Midbrain (tissue), 1 donor: ENCODE results near the gene APAF1.
A peak's percentile ranks its signal among the peaks of the same experiment; 100 is the strongest.

Source experiments
- DNase-seq: peaks from one replicate; lab custom pipeline; 2025; lab: John Stamatoyannopoulos, UW

Gene APAF1

DNA sequence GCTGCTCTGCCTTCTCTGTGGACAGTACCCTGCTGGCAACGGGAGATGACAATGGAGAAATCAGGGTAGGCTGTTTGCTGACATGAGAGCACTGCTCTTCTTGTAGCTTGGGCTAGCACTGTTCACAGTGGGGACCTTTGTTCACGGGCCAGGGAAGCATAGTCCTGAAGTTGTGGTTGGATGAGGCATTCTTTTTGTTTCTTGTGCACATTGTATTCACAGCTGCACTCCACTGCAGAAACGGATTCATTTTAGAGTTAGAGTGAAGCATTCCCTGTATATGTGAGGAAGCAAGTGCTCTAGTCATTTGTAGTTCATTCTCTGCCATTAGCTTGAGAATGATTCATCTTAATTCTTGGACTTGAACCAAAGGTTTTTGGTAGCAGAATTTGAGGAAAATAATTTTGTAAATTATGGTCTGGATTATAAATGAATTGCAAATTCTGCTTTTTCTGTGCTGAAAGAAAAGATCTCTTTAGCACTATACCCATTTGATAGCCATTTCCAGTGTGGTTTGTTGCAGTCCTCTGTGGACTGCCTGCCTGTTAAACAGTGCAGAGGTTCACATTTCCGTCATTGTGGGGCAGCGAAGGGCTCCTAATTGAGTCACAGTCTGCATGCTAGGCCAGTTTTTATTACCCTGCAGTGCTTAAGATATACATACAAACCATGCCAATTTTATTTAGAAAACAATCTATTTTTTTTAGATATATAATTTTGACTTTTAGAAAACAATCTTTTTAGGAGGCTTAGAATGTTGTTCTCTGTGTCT lies 80.6 kb downstream of the APAF1 start:
- peak; percentile 82 for DNase-seq

GRCh38 chr12:98727196-98727595 lies 82.1 kb downstream of the APAF1 start:
- DNase-seq, result no peak

DNA sequence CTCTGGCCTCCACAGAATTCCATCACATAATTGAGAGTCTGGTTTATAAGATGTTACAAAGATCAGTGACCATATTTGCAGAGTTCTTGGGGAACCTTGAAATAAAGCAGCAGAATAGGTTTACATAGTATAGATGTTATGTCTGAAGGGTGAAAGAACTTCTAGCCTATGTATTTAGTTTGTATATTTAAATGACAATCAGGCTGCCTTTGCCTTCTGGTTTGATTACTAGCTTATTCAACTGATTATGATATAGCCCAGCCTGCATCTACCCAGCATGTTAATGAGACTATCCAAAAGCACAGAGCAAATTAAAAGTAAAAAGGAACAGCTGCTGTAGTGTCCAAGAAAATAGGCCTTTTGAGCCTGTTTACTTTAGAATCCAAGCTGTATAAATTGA lies 85.3 kb downstream of the APAF1 start:
- DNase-seq, result no peak

- DNase-seq, result no peak
Observed at GRCh38 chr12:98733667-98734350, 88.7 kb downstream of the APAF1 start.

DNA sequence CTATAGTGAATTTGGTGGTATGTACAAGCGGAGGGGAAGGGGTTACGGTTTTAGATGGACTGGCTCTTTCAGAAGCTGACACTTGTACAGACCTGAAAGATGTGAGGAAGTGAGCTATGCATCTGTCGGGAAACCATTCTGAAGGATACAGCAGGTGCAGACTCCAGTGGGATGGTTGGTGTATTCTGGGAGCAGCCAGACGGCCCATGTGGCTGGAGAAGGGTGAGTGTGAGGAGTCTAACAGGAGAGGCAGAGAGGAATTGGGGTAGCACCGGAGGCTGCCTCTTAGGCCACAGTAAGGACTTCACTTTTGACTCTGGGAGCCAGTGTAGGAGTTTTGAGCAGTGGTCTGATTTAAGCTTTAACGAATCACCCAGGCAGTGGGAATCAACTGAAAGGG lies 90.7 kb downstream of the APAF1 start:
- no peak for DNase-seq

GRCh38 chr12:98736352-98737321 lies 91.5 kb downstream of the APAF1 start:
- peak; percentile 17 for DNase-seq

DNA sequence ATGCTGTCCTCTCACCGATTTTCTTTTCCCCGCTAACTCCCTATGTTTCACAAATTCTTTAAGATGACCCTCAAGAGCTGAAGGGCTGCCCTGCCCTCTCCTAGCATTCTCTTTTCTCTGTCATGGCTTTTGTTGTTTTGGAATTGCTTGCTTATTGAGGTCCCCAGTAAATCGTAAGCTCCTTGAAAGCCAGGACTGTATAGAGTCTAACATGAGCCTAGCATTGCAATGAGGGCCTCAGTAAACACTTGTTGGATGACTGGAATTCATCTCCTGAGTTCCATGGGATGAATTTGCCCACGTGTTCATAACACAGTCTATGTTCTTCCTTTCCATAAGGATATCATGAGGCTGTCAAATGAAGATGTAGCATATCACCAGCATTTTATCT lies 92.2 kb downstream of the APAF1 start:
- no peak for DNase-seq

DNA sequence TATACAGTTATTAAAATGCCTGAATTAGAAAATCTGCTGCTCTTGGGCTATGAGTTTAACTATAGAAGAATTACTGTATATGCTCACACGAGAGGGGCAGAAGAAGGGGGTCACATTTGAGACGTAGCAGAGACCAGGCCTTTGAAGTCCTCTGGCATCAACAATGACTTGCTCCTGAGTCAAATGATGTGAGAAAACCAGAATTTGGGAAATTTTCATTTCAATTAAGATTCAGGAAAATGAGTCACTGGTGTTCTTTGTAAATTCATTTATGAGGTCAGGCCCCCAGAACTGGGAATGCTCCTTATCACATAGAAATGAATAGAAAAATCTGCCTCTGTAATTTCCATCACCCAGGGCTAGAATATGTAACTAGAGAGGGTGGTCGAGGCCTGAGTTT lies 92.9 kb downstream of the APAF1 start:
- DNase-seq, result no peak

GRCh38 chr12:98738539-98738938 lies 93.4 kb downstream of the APAF1 start:
- no peak for DNase-seq

DNA sequence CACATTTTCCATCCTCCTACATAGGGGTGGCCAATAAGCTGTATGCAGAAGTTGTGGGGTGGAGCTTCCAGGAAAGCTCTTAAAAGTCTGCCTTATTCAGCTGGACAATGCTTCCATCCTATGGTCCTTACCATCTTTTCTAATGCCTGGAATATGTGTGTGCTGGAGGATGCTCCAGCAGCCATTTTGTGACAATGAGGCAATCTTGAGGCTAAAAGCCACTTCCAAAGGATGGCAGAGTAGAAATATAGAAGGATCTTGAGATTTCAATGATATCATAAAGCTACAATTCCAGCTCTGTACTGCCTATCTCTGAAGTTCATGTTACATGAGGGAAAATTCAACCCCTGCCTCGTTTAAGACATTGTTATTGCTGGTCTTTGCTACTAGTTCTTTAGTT lies 95.7 kb downstream of the APAF1 start:
- no peak for DNase-seq

- no peak for DNase-seq
Observed at GRCh38 chr12:98741196-98741555, 96.1 kb downstream of the APAF1 start.

DNA sequence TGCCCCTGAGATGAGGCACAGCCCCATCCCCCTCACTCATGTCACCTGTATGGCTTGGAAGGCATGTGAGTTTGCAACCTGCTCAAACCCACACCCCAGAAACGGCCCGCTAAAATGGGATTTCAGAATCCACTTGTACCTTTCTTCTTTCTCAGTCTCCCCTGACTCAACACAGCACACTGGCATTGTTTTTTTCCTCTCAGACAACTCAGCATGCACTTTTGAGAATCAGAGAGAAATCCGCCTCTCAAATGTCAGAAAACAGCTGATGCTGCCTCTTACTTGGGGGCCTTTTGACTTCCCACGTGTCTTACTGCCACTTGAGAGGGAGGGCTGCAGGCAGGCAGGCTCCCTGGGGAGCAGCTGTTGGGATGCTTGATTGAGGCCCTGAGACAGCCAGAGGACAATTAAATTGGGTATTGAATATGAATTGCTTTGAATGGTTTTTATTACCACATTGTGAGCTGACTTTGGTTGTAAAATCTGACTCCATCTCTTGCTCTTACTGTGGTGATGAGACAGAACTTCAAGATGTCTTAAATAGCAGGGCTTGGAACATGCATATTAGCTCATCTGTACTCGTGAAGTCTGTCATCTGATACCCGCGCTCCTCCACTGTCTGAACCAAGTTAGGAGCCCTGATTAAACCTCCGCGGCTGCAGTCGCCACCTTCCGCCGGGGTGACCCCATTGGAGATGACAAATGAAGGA lies 96.6 kb downstream of the APAF1 start:
- DNase-seq, result no peak

DNA sequence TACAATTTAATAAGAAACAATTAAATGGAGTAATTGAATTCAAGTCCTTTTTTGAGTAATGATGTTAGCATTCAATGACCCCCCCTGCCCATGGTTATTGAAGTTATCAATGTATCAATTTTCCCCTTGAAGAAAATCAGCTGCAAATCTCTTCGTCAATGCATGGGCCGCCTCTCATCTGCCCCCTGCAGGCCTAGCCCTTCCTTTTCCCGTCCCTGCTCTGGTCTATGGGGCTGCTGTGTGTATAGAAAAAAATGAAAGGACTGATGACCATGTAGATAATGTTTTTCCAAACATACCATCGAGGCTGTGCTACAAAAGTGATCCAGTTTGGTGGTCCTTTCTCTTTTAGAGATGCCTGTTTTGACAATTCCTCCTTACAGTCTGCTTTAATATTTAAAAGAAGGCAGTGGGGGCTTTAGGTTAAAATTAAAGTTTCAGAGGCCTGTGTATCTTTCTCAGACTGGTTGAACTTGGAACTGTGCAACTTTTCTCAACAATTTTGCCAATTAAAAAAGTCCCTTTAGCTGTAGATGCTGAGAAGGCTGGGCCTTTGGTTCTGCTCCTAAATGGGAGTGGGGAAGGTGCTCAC lies 98.4 kb downstream of the APAF1 start:
- peak; percentile 45 for DNase-seq

GRCh38 chr12:98744680-98745079 lies 99.6 kb downstream of the APAF1 start:
- no peak for DNase-seq

GRCh38 chr12:98745578-98746391 lies 100.7 kb downstream of the APAF1 start:
- no peak for DNase-seq

GRCh38 chr12:98748463-98748862 lies 103.4 kb downstream of the APAF1 start:
- DNase-seq, result no peak

- peak; percentile 22 for DNase-seq
Observed at GRCh38 chr12:98750511-98750910, 105.4 kb downstream of the APAF1 start.

DNA sequence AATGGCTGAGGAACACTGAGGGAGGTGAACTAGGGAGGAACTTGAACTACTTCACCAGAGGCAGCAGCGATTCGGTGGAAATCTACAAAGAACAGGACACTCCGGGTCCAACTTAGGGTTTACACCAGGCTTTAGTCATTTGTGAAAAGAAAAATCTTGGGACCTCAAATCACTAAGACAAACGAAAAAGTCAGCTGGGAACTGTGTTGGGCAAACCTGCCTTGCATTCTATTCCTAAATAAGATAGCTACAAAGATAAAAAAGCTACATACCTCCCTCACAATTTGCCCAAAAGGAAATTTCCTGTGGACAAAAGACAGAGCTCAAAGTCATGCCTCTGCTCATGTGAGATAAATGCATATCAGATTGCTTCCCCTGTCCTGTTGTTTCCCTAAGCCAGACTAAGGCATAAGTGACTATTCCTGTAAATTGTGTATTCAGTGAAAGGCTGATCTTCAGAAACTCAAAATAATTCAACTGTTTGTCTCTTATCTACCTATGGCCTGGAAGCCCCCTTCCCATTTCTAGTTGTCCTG lies 106.6 kb downstream of the APAF1 start:
- no peak for DNase-seq

DNA sequence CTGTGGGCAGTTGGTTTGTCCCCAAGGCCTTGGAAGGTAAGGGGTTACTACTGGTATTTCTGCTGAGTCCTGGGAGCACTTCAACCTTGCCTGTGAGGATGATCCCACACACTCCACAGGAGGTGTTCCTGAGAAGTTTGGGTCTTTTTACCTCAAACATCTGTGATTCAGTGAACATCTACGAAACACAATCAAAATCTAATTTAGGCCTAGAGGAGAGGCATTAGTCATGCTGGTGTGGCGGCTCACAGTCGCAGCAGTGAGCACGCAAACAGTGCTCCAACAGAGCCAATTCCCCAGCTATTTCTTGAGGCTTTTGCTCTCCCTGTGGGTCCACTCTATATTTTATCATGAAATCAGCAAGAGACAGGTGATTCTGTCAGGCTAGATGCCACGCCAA lies 107.6 kb downstream of the APAF1 start:
- DNase-seq, result no peak

DNA sequence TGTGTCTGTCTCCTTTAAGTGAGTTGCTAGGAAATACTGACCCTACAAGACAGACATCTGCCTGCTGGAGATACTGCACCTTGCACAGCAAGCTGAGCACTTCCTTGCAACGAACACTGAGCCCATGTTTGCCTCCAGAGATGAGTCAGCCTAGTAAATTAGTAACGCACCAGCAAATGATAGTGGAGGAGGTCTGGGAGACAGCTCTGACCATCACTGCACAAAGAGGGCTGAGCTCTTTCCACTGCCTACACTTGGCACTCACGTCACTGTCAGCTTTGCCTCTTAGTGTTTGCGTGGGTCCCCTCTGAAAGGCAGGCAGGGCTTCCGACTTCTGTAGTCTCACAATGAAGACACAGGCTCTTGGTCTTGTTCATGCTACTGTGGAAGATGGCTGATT lies 109.0 kb downstream of the APAF1 start:
- DNase-seq, result peak; percentile 17
